Upper lobe of left lung (tissue), 4 donors: Measurements from ENCODE around the gene PEX10.

Source experiments
- CTCF ChIP-seq, 6 experiments: fragments of 450-650 bp in 4 of 6; fragments of 200-600 bp in 2 of 6; sonication (generic) in 2 of 6; IDR thresholded peaks; one replicate each; pipeline ENCODE4 v1.5.1; 2016 to 2019; ENCODE audit warnings: antibody characterized with exemption in 6 of 6
- EP300 ChIP-seq, 4 donors: sonication (generic); formaldehyde crosslinking; IDR thresholded peaks; one replicate each; pipeline ENCODE4 v1.5.1; 2017; ENCODE audit warnings: antibody characterized with exemption in 4 of 4, control low read depth in 2 of 4
- POLR2A ChIP-seq, 4 donors: fragments of 450-650 bp; IDR thresholded peaks; one replicate each; pipeline ENCODE4 v1.5.1; 2016 to 2017; ENCODE audit warnings: antibody characterized with exemption in 4 of 4, mild to moderate bottlenecking in 2 of 4
- POLR2AphosphoS5 ChIP-seq, 2 donors: sonication (generic); formaldehyde crosslinking; IDR thresholded peaks; one replicate each; pipeline ENCODE4 v1.5.1; 2017; ENCODE audit warnings: antibody characterized with exemption in 2 of 2

- peak in 1 of 6 experiments; percentile 37 for TF ChIP-seq CTCF (IDR thresholded peaks at IDR 0.05)
- TF ChIP-seq POLR2AphosphoS5 (IDR thresholded peaks at IDR 0.05), result peak; percentile 67 to 83
- TF ChIP-seq POLR2A (IDR thresholded peaks at IDR 0.05), result peak in 1 of 4 donors; percentile 71
- peak in 1 of 4 donors; percentile 66 for TF ChIP-seq EP300 (IDR thresholded peaks at IDR 0.05)
These were observed at the start of gene PEX10 for GRCh38 chr1:2412395-2412772.
